GM20431 (cell line): ENCODE data around the gene FMOD.

Source experiments
- in situ Hi-C: fragments of 300-500 bp; cut with MseI, MboI; formaldehyde crosslinking; loops from one replicate; pipeline ENCODE4 v1.15.0; 2020; ENCODE audit warnings: low sequenced_read_pairs; ENCODE audit not compliant: unreplicated experiment

Gene FMOD

GRCh38 chr1:203362720-203363025, 11.8 kb upstream of the FMOD start:
- in situ Hi-C loops = no loop called here

GRCh38 chr1:203361945-203362719, 11.2 kb upstream of the FMOD start:
- in situ Hi-C loops = no loop called here

DNA sequence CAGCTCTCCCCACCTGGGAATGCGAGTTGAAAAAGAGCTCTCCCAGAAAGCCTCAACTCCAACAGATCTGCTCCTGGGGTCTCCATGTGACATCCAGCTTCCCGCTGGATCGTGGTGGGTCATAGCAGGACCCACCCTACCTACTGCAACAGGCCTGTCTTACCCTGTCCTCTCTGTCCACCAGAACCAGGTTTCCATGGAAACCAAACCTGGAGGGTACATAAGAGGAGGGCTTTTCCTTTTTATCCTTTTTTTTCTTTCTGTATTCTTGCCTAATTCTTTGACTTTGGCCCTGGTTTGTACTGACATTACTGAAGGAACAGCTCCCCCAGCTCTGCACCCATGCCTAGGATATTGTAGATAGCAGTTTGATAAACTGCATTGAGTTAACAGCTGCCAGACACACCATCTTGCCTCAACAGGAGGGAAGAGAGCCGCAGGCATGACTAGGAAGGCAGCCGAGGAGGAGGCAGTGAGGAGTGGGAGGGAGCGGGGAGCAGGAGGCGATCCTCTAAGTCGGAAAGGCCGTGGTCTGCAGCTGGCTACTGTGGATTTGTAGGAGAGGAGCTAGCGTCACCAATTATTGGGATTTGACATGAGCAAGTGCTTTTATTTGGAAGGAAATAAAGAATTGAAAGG, 9.7 kb upstream of the FMOD start:
- in situ Hi-C loops = no loop called here

DNA sequence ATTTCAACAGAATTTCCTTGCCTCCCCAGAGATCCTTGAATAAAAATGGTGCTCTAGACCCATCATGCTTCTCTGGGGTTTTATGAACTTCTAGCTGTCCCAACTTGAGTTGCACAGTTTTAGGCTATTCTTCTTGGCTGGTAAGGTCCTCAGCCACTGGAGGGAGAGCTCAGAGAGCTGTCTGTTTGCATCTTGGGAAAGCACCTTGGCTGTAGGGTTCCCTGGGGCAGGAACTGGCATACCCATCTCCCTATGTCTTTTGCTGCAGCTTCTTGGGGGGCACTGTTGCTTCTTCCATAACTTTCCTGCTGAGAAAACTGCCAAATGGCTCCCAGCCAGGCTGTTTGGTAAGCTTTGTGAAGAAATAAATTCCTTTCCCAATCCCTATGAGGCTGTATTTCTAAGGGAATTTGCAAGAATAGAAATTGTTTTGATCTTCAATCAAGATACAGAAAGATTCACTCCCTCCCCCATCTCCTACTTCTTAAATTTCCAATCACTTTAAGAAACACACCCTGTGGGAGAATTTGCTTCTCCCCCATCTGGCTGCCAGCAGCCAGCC, 8.2 kb upstream of the FMOD start:
- in situ Hi-C loops = no loop called here

DNA sequence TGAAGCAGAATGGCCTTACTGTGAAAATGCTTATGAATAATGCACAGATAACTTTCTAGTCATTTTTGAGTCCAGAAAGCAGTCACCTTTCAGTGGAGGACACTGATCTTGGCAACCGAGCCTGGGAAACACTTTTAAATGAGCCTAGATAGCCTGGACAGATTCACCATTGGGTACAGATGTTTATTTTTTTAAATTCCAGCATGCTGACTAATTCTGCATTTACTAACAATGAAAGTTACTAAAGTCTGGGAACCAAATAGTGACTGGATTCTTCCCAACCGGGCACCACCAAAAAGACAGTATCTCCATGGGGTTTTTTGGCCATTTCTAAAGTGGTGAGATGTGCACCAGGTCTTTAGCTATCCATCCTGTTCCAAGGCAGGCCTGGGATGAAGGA, 3.3 kb upstream of the FMOD start:
- in situ Hi-C loops = no loop called here

DNA sequence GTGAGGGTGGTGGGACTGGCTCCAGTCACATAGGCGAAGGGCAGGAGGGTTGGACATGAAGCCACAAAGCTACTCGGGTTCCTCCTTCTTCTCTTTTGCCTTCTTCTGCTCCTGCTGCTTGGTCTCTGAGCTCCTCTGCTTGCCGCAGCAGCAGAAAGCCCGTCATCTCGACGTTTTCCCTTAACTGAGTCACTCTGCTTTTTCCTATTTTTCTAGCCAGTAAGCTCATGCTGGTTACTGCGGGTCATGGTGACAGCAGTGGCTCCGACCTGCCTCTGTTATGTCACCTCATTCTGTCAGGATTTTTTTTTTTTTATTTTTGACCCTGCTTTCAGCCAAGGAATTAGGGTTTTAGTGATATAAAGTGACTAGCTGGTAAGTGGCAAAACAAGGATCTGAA, 2.6 kb upstream of the FMOD start:
- in situ Hi-C loops = no loop called here

DNA sequence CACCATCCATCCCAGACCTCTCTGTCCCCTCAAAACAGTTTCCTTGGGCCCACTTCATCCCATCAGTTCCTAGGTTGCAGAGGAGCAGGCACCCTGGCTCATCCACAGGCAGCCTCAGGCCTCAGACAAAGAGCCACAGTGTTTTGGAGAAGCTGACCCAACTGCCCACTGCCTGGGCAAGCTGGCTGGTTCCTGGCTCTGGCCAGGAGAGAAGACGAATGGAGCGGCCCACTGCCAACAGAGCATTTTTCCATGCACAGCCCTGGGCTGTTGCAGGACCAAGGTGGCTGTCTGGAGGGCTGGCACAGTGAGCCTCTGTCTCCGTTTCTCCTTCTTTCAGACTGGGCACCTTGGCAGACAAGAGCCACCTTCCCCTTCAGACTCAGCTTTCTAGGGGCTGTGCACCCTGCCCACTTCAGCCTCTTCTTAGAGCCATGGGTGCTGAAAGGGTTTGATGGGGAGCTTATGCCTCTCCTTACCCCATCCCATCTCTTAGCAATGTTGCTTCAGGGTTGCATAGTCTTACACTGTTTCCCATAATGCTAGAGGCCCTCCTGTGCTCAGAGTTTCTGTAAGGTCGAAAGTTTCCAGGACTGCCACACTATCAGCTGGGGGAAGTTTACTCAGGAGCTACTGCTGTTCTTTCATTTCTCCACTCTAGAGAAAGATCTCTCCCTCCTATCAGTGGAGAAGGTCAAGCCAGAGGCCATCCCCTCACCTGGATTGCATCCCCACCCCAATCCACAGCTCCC, 973 bp downstream of the FMOD start:
- in situ Hi-C loops = loop anchor here (10.0 kb wide), 1 partner anchor 135 kb away; no protein-coding TSS in a partner anchor

- in situ Hi-C loops = loop anchor here (10.0 kb wide), 1 partner anchor 136 kb away; no protein-coding TSS in a partner anchor
Measured at GRCh38 chr1:203349166-203349565, 1.8 kb downstream of the FMOD start.

DNA sequence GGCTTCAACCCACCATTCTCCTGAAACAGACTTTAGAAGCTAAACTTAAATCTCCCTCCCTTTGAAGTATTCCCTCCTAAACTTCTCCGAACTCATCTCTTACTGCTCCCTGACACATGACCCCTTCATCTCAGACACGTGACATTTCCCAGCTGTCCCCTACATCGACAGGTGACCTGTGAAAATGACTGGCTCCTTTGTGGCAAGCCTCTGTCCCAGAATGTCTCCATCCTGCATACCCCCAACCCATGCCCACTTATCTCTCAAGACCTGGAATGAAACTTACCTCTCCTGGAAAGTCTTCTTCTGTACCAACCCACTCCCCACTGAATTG, 4.2 kb downstream of the FMOD start:
- in situ Hi-C loops = loop anchor here (10.0 kb wide), 1 partner anchor 138 kb away; no protein-coding TSS in a partner anchor

DNA sequence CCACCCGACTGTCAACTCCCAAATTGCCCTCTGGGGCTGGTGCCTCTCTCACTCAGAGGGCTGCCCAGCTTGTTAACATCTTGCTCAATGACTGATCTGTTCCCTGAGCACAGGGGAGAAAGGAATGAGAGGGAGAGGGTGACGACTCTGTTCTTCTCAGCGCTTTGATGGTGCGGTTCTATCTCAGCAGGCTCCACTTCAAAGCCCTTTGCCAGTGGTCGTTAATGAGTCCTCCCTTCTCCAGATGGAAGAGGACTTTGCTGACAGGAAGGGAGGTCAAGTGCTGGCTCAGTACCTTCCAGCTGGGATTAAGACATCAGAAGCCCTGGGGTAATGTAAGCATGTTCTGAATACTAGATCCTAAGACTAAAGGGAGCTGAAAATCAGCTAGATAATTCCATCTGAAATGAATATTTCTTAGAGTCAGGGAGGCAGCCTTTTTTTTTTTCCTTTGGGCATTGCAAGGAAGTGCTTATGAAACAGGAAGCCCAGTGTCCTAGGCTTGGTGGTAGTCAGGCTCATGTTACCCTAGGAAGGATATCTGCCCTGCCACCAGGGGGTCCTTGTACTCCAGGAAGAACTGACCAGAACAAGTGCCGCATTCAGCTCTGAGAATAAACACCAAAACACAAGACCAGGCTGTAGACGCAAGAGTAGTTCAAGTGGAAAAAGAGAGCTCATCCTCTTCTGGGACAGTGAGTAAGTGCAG, 4.7 kb downstream of the FMOD start:
- in situ Hi-C loops = loop anchor here (10.0 kb wide), 1 partner anchor 139 kb away; no protein-coding TSS in a partner anchor

GRCh38 chr1:203343956-203344754, 6.8 kb downstream of the FMOD start:
- in situ Hi-C loops = loop anchor here (5.0 to 10.0 kb wide), 2 partner anchors 72 to 141 kb away; no protein-coding TSS in a partner anchor

DNA sequence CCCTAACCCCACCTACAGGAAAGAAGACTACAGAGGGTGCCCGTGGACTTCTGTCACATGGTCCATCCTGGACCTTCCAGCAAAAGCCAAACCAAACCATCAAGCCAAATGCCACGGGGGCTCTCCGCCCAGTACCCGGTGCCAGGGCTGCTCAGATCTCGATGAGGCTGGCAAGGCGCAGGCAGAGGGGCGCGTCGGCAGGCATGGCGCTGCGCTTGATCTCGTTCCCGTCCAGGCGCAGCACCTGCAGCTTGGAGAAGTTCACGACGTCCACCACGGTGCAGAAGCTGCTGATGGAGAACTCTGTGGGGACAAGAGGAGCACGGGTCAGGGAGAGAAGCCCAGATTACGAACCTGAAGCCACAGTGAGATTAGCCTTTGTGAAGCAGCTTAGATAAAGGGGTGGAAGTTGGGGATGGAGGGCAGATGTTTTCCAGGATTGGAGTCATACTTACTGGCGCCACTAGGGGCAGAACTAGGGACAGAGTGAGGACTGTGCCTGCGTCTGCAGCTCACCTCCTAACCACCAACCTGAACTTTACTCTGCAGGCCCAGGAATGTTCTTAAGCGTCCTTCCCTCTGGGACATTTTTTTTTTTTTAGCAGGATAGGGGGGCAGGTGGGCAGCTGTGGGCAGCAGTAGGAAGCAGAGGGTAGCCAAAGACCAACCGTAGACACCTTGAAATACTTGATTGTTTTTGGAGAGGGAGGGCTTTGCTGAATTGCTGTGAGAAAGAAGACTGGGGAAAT, 8.6 kb downstream of the FMOD start:
- in situ Hi-C loops = loop anchor here (5.0 to 10.0 kb wide), 2 partner anchors 70 to 142 kb away; no protein-coding TSS in a partner anchor

- in situ Hi-C loops = loop anchor here (5.0 to 10.0 kb wide), 2 partner anchors 68 to 145 kb away; no protein-coding TSS in a partner anchor
Measured at GRCh38 chr1:203340112-203340790, 10.7 kb downstream of the FMOD start.

DNA sequence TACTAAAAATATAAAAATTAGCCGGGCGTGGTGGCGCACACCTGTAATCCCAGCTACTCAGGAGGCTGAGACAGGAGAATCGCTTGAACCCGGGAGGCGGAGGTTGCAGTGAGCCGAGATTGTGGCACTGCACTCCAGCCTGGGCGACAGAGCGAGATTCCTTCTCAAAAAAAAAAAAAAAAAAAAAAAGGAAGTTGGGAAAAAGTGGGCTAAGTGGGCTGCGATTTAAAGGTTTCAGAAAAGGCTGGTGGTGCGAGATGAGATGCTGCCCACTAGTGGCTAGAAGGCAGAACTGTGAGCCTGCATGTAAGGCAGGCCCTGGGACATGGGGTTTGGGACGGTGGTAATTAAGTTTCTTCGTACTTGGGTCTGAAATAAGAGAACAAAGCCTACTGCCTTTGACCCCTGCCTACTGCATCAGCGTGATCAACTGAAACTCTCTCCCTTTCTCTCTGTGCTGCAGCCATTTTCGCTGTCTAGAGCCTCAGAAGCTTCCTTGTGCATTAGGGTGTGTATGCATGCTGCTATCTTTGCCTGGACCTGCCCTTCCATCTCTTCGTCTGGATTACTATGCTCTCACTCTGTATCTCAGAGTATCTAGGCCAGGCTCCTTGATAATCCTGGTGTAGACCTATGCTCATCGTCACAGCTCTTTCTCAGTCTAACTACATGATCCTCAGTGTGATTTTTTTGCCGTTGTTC, 12.4 kb downstream of the FMOD start:
- in situ Hi-C loops = no loop called here

GRCh38 chr1:203336097-203336496, 14.8 kb downstream of the FMOD start:
- in situ Hi-C loops = no loop called here

DNA sequence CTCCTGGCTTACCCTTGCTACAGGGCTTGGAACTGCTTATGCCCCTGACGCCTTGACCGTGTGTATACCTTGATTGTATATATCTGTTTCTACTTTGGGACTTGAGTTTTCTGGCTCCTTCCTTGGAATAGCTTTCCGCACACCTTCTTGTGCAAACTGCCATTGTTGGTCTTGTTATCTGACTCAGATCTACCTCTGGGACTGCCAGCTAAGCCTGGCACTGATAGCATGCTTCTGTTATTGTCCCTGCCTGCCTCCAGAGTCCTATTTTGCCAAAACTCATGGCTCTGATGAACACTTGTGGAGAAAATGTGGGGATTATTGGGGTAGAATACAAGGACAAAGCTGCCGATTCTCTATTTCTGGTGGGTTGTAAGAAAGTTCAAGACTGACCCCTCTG, 15.4 kb downstream of the FMOD start:
- in situ Hi-C loops = no loop called here

DNA sequence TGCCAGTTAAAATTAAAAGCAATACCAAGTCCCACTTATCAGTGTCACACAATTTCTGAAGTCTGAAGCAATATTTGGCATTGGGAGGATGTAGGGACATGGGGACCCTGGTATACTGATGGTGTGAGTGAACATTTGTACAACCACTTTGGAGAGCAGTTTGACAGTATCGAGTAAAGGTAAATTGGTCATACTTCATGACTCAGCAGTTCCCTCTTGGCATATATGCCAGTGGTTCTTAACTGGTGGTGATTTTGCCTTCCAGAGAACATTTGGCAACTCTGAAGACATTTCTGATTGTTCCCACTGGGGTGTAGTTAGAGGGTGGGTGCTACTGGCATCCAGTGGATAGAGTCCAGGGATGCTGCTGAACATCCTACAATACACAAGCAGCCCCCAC, 19.7 kb downstream of the FMOD start:
- in situ Hi-C loops = no loop called here
